ENCODE measurements around the gene NOS3. TPM values are rescaled to one million over a fixed set of nuclear protein-coding genes. Genes with fewer than 3 reads are reported as not detected.
A peak's percentile ranks its signal among the peaks of the same experiment; 100 is the strongest.
"Not testable (repeated sequence)": the region's sequence is repeated elsewhere in the genome, so short reads cannot be mapped to it uniquely, and the experiment has no call there.

NOS3 gene
- total RNA-seq, 4 donors from 2014 or later = 1.4 to 3.2 (median 2.2) TPM

- not testable (repeated sequence) for H3K27me3 ChIP-seq, H3K9me3 ChIP-seq, DNase-seq
- 31 to 47% methylated on average over 18 to 19 of the region's 19 CpGs for WGBS, 2 donors
- H3K4me1 ChIP-seq = peaks cover 13 to 46% (median 15%) of the 10 kb centered on the region in 3 donors
- peak in 1 of 4 donors; percentile 12 for TF ChIP-seq POLR2A (IDR thresholded peaks at IDR 0.05)
- H3K4me3 ChIP-seq = peak overlapping the region in 3 of 4 donors; percentile 65 to 94 (median 92)
- peaks cover 0 to 15% (median 0%) of the 10 kb centered on the region in 3 donors for H3K36me3 ChIP-seq
- H3K27ac ChIP-seq = peak overlapping the region; percentile 73 to 96 (median 90)
- intact Hi-C loops (cut with DNase I) = loop anchor here (5.0 kb wide), 1 partner anchor 85 kb away; no protein-coding TSS in a partner anchor
These were observed 36.2 kb downstream of the NOS3 start for GRCh38 chr7:151026771-151027727.

GRCh38 chr7:151027728-151028130, 36.9 kb downstream of the NOS3 start:
- Histone ChIP-seq H3K4me1 (peaks cover 13 to 46% (median 15%) of the 10 kb centered on the region in 3 donors), H3K36me3 (peaks cover 0 to 19% (median 0%) of the 10 kb centered on the region in 3 donors), H3K4me3 (peak overlapping the region; percentile 62 to 94 (median 78)), H3K27ac (peak overlapping the region; percentile 73 to 96 (median 90))
- intact Hi-C loops (cut with DNase I) = loop anchor here (5.0 kb wide), 1 partner anchor 85 kb away; no protein-coding TSS in a partner anchor
- 16 to 22% methylated on average over 11 to 16 of the region's 16 CpGs for WGBS, 2 donors
- not testable (repeated sequence) for H3K9me3 ChIP-seq, DNase-seq, H3K27me3 ChIP-seq

- Histone ChIP-seq H3K27ac (peak within 1 kb of the TSS; percentile 73 to 96 (median 90)), H3K4me1 (peaks cover 13 to 46% (median 15%) of the 10 kb centered on the region in 3 donors), H3K36me3 (peaks cover 0 to 25% (median 0%) of the 10 kb centered on the region in 3 donors), H3K9me3 (no peaks in the 10 kb centered on the region), H3K4me3 (peak within 1 kb of the TSS; percentile 62 to 94 (median 78)), H3K27me3 (no peaks in the 10 kb centered on the region)
- 0% methylated on average over 10 to 26 of the region's 53 CpGs for WGBS, 2 donors
- intact Hi-C loops (cut with DNase I) = loop anchor here (5.0 kb wide), 1 partner anchor 84 kb away; no protein-coding TSS in a partner anchor
- DNase-seq = peak; percentile 91
- peak; percentile 44 to 68 (median 57) for TF ChIP-seq CTCF (IDR thresholded peaks at IDR 0.05)
- TF ChIP-seq POLR2A (IDR thresholded peaks at IDR 0.05) = peak in 2 of 4 donors; percentile 53 to 69
These were observed 37.5 kb downstream of the NOS3 start, which contains the start of gene ABCB8 for GRCh38 chr7:151028131-151028947. ABCB8 (plus strand) TSS chr7:151028450; CDS start chr7:151028516, 66 bp downstream.

- Histone ChIP-seq H3K36me3 (peaks cover 0 to 32% (median 0%) of the 10 kb centered on the region in 3 donors), H3K27me3 (no peaks in the 10 kb centered on the region), H3K4me3 (peak overlapping the region; percentile 62 to 94 (median 78)), H3K27ac (peak overlapping the region; percentile 73 to 96 (median 90)), H3K9me3 (no peaks in the 10 kb centered on the region), H3K4me1 (peaks cover 13 to 43% (median 15%) of the 10 kb centered on the region in 3 donors)
- intact Hi-C loops (cut with DNase I) = loop anchor here (5.0 kb wide), 1 partner anchor 83 kb away; no protein-coding TSS in a partner anchor
- TF ChIP-seq CTCF (IDR thresholded peaks at IDR 0.05) (no peak), POLR2A (IDR thresholded peaks at IDR 0.05) (no peak)
- 35 to 48% methylated on average over 17 of the region's 17 CpGs for WGBS, 2 donors
- DNase-seq = no peak
These were observed 38.2 kb downstream of the NOS3 start for GRCh38 chr7:151028948-151029501.

GRCh38 chr7:151031011-151031410, 40.2 kb downstream of the NOS3 start:
- Histone ChIP-seq H3K27ac (no peak overlapping the region), H3K27me3 (no peaks in the 10 kb centered on the region), H3K9me3 (no peaks in the 10 kb centered on the region), H3K4me1 (peaks cover 13 to 33% (median 15%) of the 10 kb centered on the region in 3 donors), H3K4me3 (no peak overlapping the region), H3K36me3 (peaks cover 3 to 52% (median 9%) of the 10 kb centered on the region in 3 donors)
- 94 to 95% methylated on average over 4 of the region's 4 CpGs for WGBS, 2 donors
- no peak for DNase-seq
- intact Hi-C loops (cut with DNase I) = no loop called here
- TF ChIP-seq CTCF (IDR thresholded peaks at IDR 0.05) = no peak
- TF ChIP-seq POLR2A (IDR thresholded peaks at IDR 0.05) = no peak

Data from esophagus squamous epithelium (tissue), 5 donors.